Liver (tissue), 3 donors: ENCODE results near the gene KCNMA1.

Experiments used
- ATF3 ChIP-seq: IDR thresholded peaks from 2 replicates; pipeline ENCODE4 v1.6.1; 2016; ENCODE audit warnings: antibody characterized with exemption
- CTCF ChIP-seq: fragments of 150-350 bp; IDR thresholded peaks from 2 replicates; pipeline ENCODE4 v1.5.1; 2017; ENCODE audit warnings: improper control_type of control experiment, low read depth, low read length; ENCODE audit not compliant: missing input control
- EGR1 ChIP-seq, 2 donors: IDR thresholded peaks; 2 replicates each; pipeline ENCODE4 v1.6.1; 2016 to 2018; ENCODE audit warnings: antibody characterized with exemption in 2 of 2, low read depth in 2 of 2
- FOXA1 ChIP-seq: IDR thresholded peaks from 2 replicates; pipeline ENCODE4 v1.6.1; 2016; ENCODE audit warnings: antibody characterized with exemption
- JUND ChIP-seq, 2 donors: IDR thresholded peaks; 2 replicates each; pipeline ENCODE4 v1.6.1; 2016; ENCODE audit warnings: antibody characterized with exemption in 2 of 2
- MAX ChIP-seq: IDR thresholded peaks from 2 replicates; pipeline ENCODE4 v1.6.1; 2016; ENCODE audit warnings: antibody characterized with exemption
- RAD21 ChIP-seq, 2 donors: IDR thresholded peaks; 2 replicates each; pipeline ENCODE4 v1.6.1; 2016; ENCODE audit warnings: antibody characterized with exemption in 2 of 2, mild to moderate bottlenecking in 2 of 2
- REST ChIP-seq: IDR thresholded peaks from 2 replicates; pipeline ENCODE4 v1.6.1; 2016; ENCODE audit warnings: antibody characterized with exemption, mild to moderate bottlenecking
- RXRA ChIP-seq, 2 donors: IDR thresholded peaks; 2 replicates each; pipeline ENCODE4 v1.6.1; 2017 to 2018; ENCODE audit warnings: antibody characterized with exemption in 2 of 2, mild to moderate bottlenecking in 1 of 2
- SP1 ChIP-seq: IDR thresholded peaks from 2 replicates; pipeline ENCODE4 v1.6.1; 2018; ENCODE audit warnings: antibody characterized with exemption, mild to moderate bottlenecking
- TAF1 ChIP-seq: conservative IDR thresholded peaks from 2 replicates; pipeline ENCODE4 v1.6.1; 2016; ENCODE audit warnings: antibody characterized with exemption, mild to moderate bottlenecking
- YY1 ChIP-seq: IDR thresholded peaks from 2 replicates; pipeline ENCODE4 v1.6.1; 2016; ENCODE audit warnings: antibody characterized with exemption, mild to moderate bottlenecking
- donor health status: healthy.
- donor health status: healthy.

- TF ChIP-seq RXRA (IDR thresholded peaks at IDR 0.05) (no peak), TAF1 (no peak), CTCF (no peak), YY1 (no peak), SP1 (no peak), ATF3 (no peak), EGR1 (IDR thresholded peaks at IDR 0.05; ENCODE audit: low read depth in 2 of 2) (no peak), FOXA1 (no peak), REST (no peak), RAD21 (IDR thresholded peaks at IDR 0.05) (no peak), MAX (no peak), JUND (IDR thresholded peaks at IDR 0.05) (no peak)
Observed at GRCh38 chr10:77386838-77387237, 250.8 kb downstream of the KCNMA1 start.
